ENCODE results near the gene MINDY4B.
"Not testable (repeated sequence)": the region's sequence is repeated elsewhere in the genome, so short reads cannot be mapped to it uniquely, and the experiment has no call there.

Gene MINDY4B

GRCh38 chr3:150897592-150897991, 7.6 kb downstream of the MINDY4B start:
- DNase-seq: no peak

- DNase-seq: no peak
Measured at GRCh38 chr3:150890831-150891230, 14.4 kb downstream of the MINDY4B start.

GRCh38 chr3:150890295-150890694, 14.9 kb downstream of the MINDY4B start:
- no peak for DNase-seq

GRCh38 chr3:150889106-150889505, 16.1 kb downstream of the MINDY4B start:
- no peak for DNase-seq

GRCh38 chr3:150887031-150887430, 18.2 kb downstream of the MINDY4B start:
- no peak for DNase-seq

- DNase-seq: no peak
Measured at GRCh38 chr3:150885535-150885934, 19.7 kb downstream of the MINDY4B start.

GRCh38 chr3:150878996-150879575, 26.2 kb downstream of the MINDY4B start:
- DNase-seq: no peak

GRCh38 chr3:150878290-150878689, 26.9 kb downstream of the MINDY4B start:
- no peak for DNase-seq

GRCh38 chr3:150877303-150877702, 27.9 kb downstream of the MINDY4B start:
- DNase-seq: no peak

- no peak for DNase-seq
Measured at GRCh38 chr3:150876611-150877265, 28.5 kb downstream of the MINDY4B start.

GRCh38 chr3:150875548-150875947, 29.7 kb downstream of the MINDY4B start:
- DNase-seq: no peak

- DNase-seq: no peak
Measured at GRCh38 chr3:150874666-150875219, 30.5 kb downstream of the MINDY4B start.

- DNase-seq: no peak
Measured at GRCh38 chr3:150871192-150871591, 34.0 kb downstream of the MINDY4B start.

- no peak for DNase-seq
Measured at GRCh38 chr3:150870406-150870805, 34.8 kb downstream of the MINDY4B start.

GRCh38 chr3:150868282-150868681, 37.0 kb downstream of the MINDY4B start:
- DNase-seq: no peak

- no peak for DNase-seq
Measured at GRCh38 chr3:150867434-150867833, 37.8 kb downstream of the MINDY4B start.

GRCh38 chr3:150863921-150864320, 41.3 kb downstream of the MINDY4B start:
- not testable (repeated sequence) for DNase-seq

GRCh38 chr3:150861851-150862250, 43.4 kb downstream of the MINDY4B start:
- no peak for DNase-seq

- DNase-seq: not testable (repeated sequence)
Measured at GRCh38 chr3:150857936-150858335, 47.3 kb downstream of the MINDY4B start.

GRCh38 chr3:150850191-150850590, 55.0 kb downstream of the MINDY4B start:
- DNase-seq: no peak

- DNase-seq: no peak
Measured at GRCh38 chr3:150848864-150849263, 56.4 kb downstream of the MINDY4B start.

GRCh38 chr3:150847433-150847832, 57.8 kb downstream of the MINDY4B start:
- DNase-seq: no peak

- no peak for DNase-seq
Measured at GRCh38 chr3:150844484-150844883, 60.8 kb downstream of the MINDY4B start.

- no peak for DNase-seq
Measured at GRCh38 chr3:150843241-150843640, 62.0 kb downstream of the MINDY4B start.
